ENCODE results near the gene ITGB7. TPM values are rescaled to one million over a fixed set of nuclear protein-coding genes. Genes with fewer than 3 reads are reported as not detected.

ITGB7 gene
- total RNA-seq, 1 donor: 1.1 TPM

- no peak for TF ChIP-seq CTCF (IDR thresholded peaks at IDR 0.05; ENCODE audit: extremely low read depth, low read depth, low read length)
- Histone ChIP-seq H3K79me2 (ENCODE audit: insufficient read depth, low read length) (peaks cover 7% of the 10 kb centered on the region), H3K36me3 (ENCODE audit: insufficient read depth, low read length) (no peaks in the 10 kb centered on the region), H3K4me2 (ENCODE audit: insufficient read depth, low read length) (no peak overlapping the region), H4K20me1 (ENCODE audit: insufficient read depth, low read length) (no peaks in the 10 kb centered on the region), H3K4me3 (ENCODE audit: insufficient read depth, low read length) (no peak overlapping the region), H3K27ac (ENCODE audit: low read depth, low read length) (no peak overlapping the region), H3K9me3 (ENCODE audit: low read depth, low read length) (no peaks in the 10 kb centered on the region), H3K27me3 (ENCODE audit: insufficient read depth, low read length) (peaks cover 8% of the 10 kb centered on the region), H2AFZ (ENCODE audit: low read length) (no peak overlapping the region), H3K4me1 (ENCODE audit: insufficient read depth, low read length) (peaks cover 32% of the 10 kb centered on the region)
- DNase-seq (ENCODE audit: insufficient read length, low spot score, missing footprints): peak; percentile 19
Measured at GRCh38 chr12:53230108-53230845, 23.2 kb upstream of the ITGB7 start.

GRCh38 chr12:53229454-53229853 lies 22.4 kb upstream of the ITGB7 start:
- no peaks in the 10 kb centered on the region for H4K20me1 ChIP-seq (ENCODE audit: insufficient read depth, low read length)
- no peaks in the 10 kb centered on the region for H3K9me3 ChIP-seq (ENCODE audit: low read depth, low read length)
- H3K27me3 ChIP-seq (ENCODE audit: insufficient read depth, low read length): peaks cover 6% of the 10 kb centered on the region
- H2AFZ ChIP-seq (ENCODE audit: low read length): no peak overlapping the region
- peak; percentile 14 for DNase-seq (ENCODE audit: insufficient read length, low spot score, missing footprints)
- TF ChIP-seq CTCF (IDR thresholded peaks at IDR 0.05; ENCODE audit: extremely low read depth, low read depth, low read length): no peak
- H3K4me3 ChIP-seq (ENCODE audit: insufficient read depth, low read length): no peak overlapping the region
- H3K4me2 ChIP-seq (ENCODE audit: insufficient read depth, low read length): no peak overlapping the region
- no peak overlapping the region for H3K27ac ChIP-seq (ENCODE audit: low read depth, low read length)
- peaks cover 40% of the 10 kb centered on the region for H3K4me1 ChIP-seq (ENCODE audit: insufficient read depth, low read length)
- H3K79me2 ChIP-seq (ENCODE audit: insufficient read depth, low read length): peaks cover 7% of the 10 kb centered on the region
- H3K36me3 ChIP-seq (ENCODE audit: insufficient read depth, low read length): no peaks in the 10 kb centered on the region

GRCh38 chr12:53227836-53228235 lies 20.8 kb upstream of the ITGB7 start:
- H3K4me1 ChIP-seq (ENCODE audit: insufficient read depth, low read length): peaks cover 41% of the 10 kb centered on the region
- H3K4me2 ChIP-seq (ENCODE audit: insufficient read depth, low read length): no peak overlapping the region
- no peak overlapping the region for H2AFZ ChIP-seq (ENCODE audit: low read length)
- no peak overlapping the region for H3K4me3 ChIP-seq (ENCODE audit: insufficient read depth, low read length)
- DNase-seq (ENCODE audit: insufficient read length, low spot score, missing footprints): peak; percentile 34
- H3K36me3 ChIP-seq (ENCODE audit: insufficient read depth, low read length): no peaks in the 10 kb centered on the region
- peaks cover 9% of the 10 kb centered on the region for H3K79me2 ChIP-seq (ENCODE audit: insufficient read depth, low read length)
- no peaks in the 10 kb centered on the region for H3K27me3 ChIP-seq (ENCODE audit: insufficient read depth, low read length)
- no peak overlapping the region for H3K27ac ChIP-seq (ENCODE audit: low read depth, low read length)
- no peak for TF ChIP-seq CTCF (IDR thresholded peaks at IDR 0.05; ENCODE audit: extremely low read depth, low read depth, low read length)
- no peaks in the 10 kb centered on the region for H4K20me1 ChIP-seq (ENCODE audit: insufficient read depth, low read length)
- no peaks in the 10 kb centered on the region for H3K9me3 ChIP-seq (ENCODE audit: low read depth, low read length)

- no peaks in the 10 kb centered on the region for H3K27me3 ChIP-seq (ENCODE audit: insufficient read depth, low read length)
- H3K79me2 ChIP-seq (ENCODE audit: insufficient read depth, low read length): peaks cover 9% of the 10 kb centered on the region
- no peaks in the 10 kb centered on the region for H3K9me3 ChIP-seq (ENCODE audit: low read depth, low read length)
- peaks cover 41% of the 10 kb centered on the region for H3K4me1 ChIP-seq (ENCODE audit: insufficient read depth, low read length)
- no peaks in the 10 kb centered on the region for H4K20me1 ChIP-seq (ENCODE audit: insufficient read depth, low read length)
- H3K27ac ChIP-seq (ENCODE audit: low read depth, low read length): no peak overlapping the region
- H3K36me3 ChIP-seq (ENCODE audit: insufficient read depth, low read length): no peaks in the 10 kb centered on the region
- H3K4me2 ChIP-seq (ENCODE audit: insufficient read depth, low read length): no peak overlapping the region
- no peak for TF ChIP-seq CTCF (IDR thresholded peaks at IDR 0.05; ENCODE audit: extremely low read depth, low read depth, low read length)
- no peak overlapping the region for H2AFZ ChIP-seq (ENCODE audit: low read length)
- peak; percentile 19 for DNase-seq (ENCODE audit: insufficient read length, low spot score, missing footprints)
- no peak overlapping the region for H3K4me3 ChIP-seq (ENCODE audit: insufficient read depth, low read length)
Measured at GRCh38 chr12:53227341-53227740, 20.3 kb upstream of the ITGB7 start.

Data from osteoblast (primary cell).